Skeletal muscle cell (primary cell): Measurements from ENCODE around the gene PLCB1.

Source experiments
- DNase-seq: peaks from one replicate; pipeline ENCODE4 v3.0.0-alpha.2; 2010; ENCODE audit warnings: low read depth
- H3K4me3 ChIP-seq: 2 replicates; pipeline ENCODE4 v1.5.1; 2011; ENCODE audit warnings: low read depth, mild to moderate bottlenecking, control low read depth, low read length, moderate library complexity

Gene PLCB1

GRCh38 chr20:8128291-8129060 lies 3.6 kb upstream of the PLCB1 start:
- DNase-seq: no peak
- H3K4me3 ChIP-seq: no peak overlapping the region

GRCh38 chr20:8129211-8129976 lies 2.7 kb upstream of the PLCB1 start:
- DNase-seq: no peak
- no peak overlapping the region for H3K4me3 ChIP-seq

GRCh38 chr20:8130840-8131526 lies 1.1 kb upstream of the PLCB1 start:
- H3K4me3 ChIP-seq: no peak overlapping the region
- DNase-seq: no peak

GRCh38 chr20:8132484-8133309 lies 631 bp downstream of the PLCB1 start:
- peak overlapping the region; percentile 52 for H3K4me3 ChIP-seq
- no peak for DNase-seq

GRCh38 chr20:8133310-8133768 lies 1.3 kb downstream of the PLCB1 start:
- DNase-seq: no peak
- peak overlapping the region; percentile 52 for H3K4me3 ChIP-seq

- DNase-seq: no peak
- H3K4me3 ChIP-seq: no peak overlapping the region
Measured at GRCh38 chr20:8133851-8134451, 1.9 kb downstream of the PLCB1 start.

GRCh38 chr20:8139899-8140298 lies 7.8 kb downstream of the PLCB1 start:
- no peak overlapping the region for H3K4me3 ChIP-seq
- no peak for DNase-seq

- no peak for DNase-seq
- H3K4me3 ChIP-seq: no peak overlapping the region
Measured at GRCh38 chr20:8143474-8143873, 11.4 kb downstream of the PLCB1 start.

GRCh38 chr20:8144282-8145245 lies 12.5 kb downstream of the PLCB1 start:
- DNase-seq: peak; percentile 96
- H3K4me3 ChIP-seq: no peak overlapping the region

GRCh38 chr20:8145246-8146168 lies 13.4 kb downstream of the PLCB1 start:
- H3K4me3 ChIP-seq: no peak overlapping the region
- no peak for DNase-seq

- no peak for DNase-seq
- H3K4me3 ChIP-seq: no peak overlapping the region
Measured at GRCh38 chr20:8147476-8147875, 15.4 kb downstream of the PLCB1 start.

- DNase-seq: no peak
- H3K4me3 ChIP-seq: no peak overlapping the region
Measured at GRCh38 chr20:8148501-8148900, 16.4 kb downstream of the PLCB1 start.

GRCh38 chr20:8150591-8150990 lies 18.5 kb downstream of the PLCB1 start:
- no peak for DNase-seq
- H3K4me3 ChIP-seq: no peak overlapping the region

GRCh38 chr20:8151372-8151771 lies 19.3 kb downstream of the PLCB1 start:
- no peak overlapping the region for H3K4me3 ChIP-seq
- DNase-seq: no peak

- no peak overlapping the region for H3K4me3 ChIP-seq
- peak; percentile 39 for DNase-seq
Measured at GRCh38 chr20:8152183-8152582, 20.1 kb downstream of the PLCB1 start.

GRCh38 chr20:8152847-8153246 lies 20.8 kb downstream of the PLCB1 start:
- no peak for DNase-seq
- no peak overlapping the region for H3K4me3 ChIP-seq
